Activated CD8-positive, alpha-beta memory T cell treated with anti-CD3 and anti-CD28 coated beads for 48 hours (primary cell): ENCODE data around the gene FAM83G.

Experiments used
- DNase-seq, 3 experiments: peaks; one replicate each; pipeline ENCODE4 v3.0.0-alpha.2; 2020; ENCODE audit warnings: low read depth in 2 of 3, low spot score in 2 of 3

FAM83G gene

GRCh38 chr17:19010729-19011505 is 6.4 kb upstream of the FAM83G start:
- DNase-seq = no peak

GRCh38 chr17:19009970-19010369 is 5.4 kb upstream of the FAM83G start:
- no peak for DNase-seq

- DNase-seq = no peak
These were observed 2.1 kb upstream of the FAM83G start for GRCh38 chr17:19006698-19007097.

- no peak for DNase-seq
These were observed 1.3 kb upstream of the FAM83G start for GRCh38 chr17:19005789-19006430.

GRCh38 chr17:19005137-19005773 is 691 bp upstream of the FAM83G start:
- no peak for DNase-seq

GRCh38 chr17:19003543-19004420 is 782 bp downstream of the FAM83G start:
- peak in 1 of 3 experiments; percentile 19 for DNase-seq

GRCh38 chr17:19002805-19003542 is 1.6 kb downstream of the FAM83G start:
- DNase-seq = no peak

- no peak for DNase-seq
These were observed 2.5 kb downstream of the FAM83G start for GRCh38 chr17:19001907-19002590.

- no peak for DNase-seq
These were observed 3.8 kb downstream of the FAM83G start for GRCh38 chr17:19000531-19001325.

GRCh38 chr17:18999911-19000310 is 4.7 kb downstream of the FAM83G start:
- no peak for DNase-seq

GRCh38 chr17:18999394-18999793 is 5.2 kb downstream of the FAM83G start:
- no peak for DNase-seq

- DNase-seq = no peak
These were observed 6.8 kb downstream of the FAM83G start for GRCh38 chr17:18997650-18998196.

- DNase-seq = no peak
These were observed 8.1 kb downstream of the FAM83G start for GRCh38 chr17:18996458-18996857.

- no peak for DNase-seq
These were observed 9.3 kb downstream of the FAM83G start for GRCh38 chr17:18995220-18995619.

- DNase-seq = no peak
These were observed 9.9 kb downstream of the FAM83G start for GRCh38 chr17:18994631-18995030.

GRCh38 chr17:18993905-18994526 is 10.5 kb downstream of the FAM83G start:
- DNase-seq = no peak

GRCh38 chr17:18992454-18993130 is 12.0 kb downstream of the FAM83G start:
- no peak for DNase-seq
